Activated CD8-positive, alpha-beta memory T cell treated with anti-CD3 and anti-CD28 coated beads, Interleukin-2, amount 10 ng/mL, durations not matched to agents 7 days and 5 days (primary cell): ENCODE data around the gene TCFL5. TPM values are rescaled to one million over a fixed set of nuclear protein-coding genes. Genes with fewer than 3 reads are reported as not detected.

Experiments used
- ATAC-seq: fragments of 150-1000 bp; cut with Tn5 transposase; one replicate; pipeline ENCODE4 v1.10.0; 2021; ENCODE audit warnings: moderate library complexity
- CTCF ChIA-PET: fragments of 350-600 bp; sonication (Branson Sonifier 250); formaldehyde crosslinking; loops from one replicate; lab custom pipeline; 2021; ENCODE audit warnings: antibody characterized with exemption; lab: Charles Lee
- DNase-seq: peaks from one replicate; pipeline ENCODE4 v3.0.0-alpha.2; 2020
- H3K27ac Mint-ChIP-seq: one replicate; pipeline ENCODE4 v1.8.0; 2021; ENCODE audit warnings: mild to moderate bottlenecking, mixed read lengths
- H3K27me3 Mint-ChIP-seq: one replicate; pipeline ENCODE4 v1.8.0; 2021; ENCODE audit warnings: mixed read lengths
- H3K36me3 Mint-ChIP-seq: one replicate; pipeline ENCODE4 v1.8.0; 2021; ENCODE audit warnings: mild to moderate bottlenecking, mixed read lengths
- H3K4me1 Mint-ChIP-seq: one replicate; pipeline ENCODE4 v1.8.0; 2021; ENCODE audit warnings: mixed read lengths
- H3K4me3 Mint-ChIP-seq: one replicate; pipeline ENCODE4 v1.8.0; 2021; ENCODE audit warnings: mild to moderate bottlenecking, moderate library complexity, mixed read lengths
- H3K9me3 Mint-ChIP-seq: one replicate; pipeline ENCODE4 v1.8.0; 2022; ENCODE audit warnings: low read depth, mixed read lengths
- total RNA-seq, 2 experiments: library from RNA; stranded (reverse); gene quantifications; one replicate each; pipeline ENCODE4 v1.2.3, GENCODE V29; 2021

TCFL5 gene
- total RNA-seq, 2 experiments from 2014 or later: 6.6 to 6.7 TPM

- Mint-ChIP-seq H3K27ac (peak overlapping the region; percentile 62), H3K36me3 (peaks cover 60% of the 10 kb centered on the region), H3K4me3 (no peak overlapping the region), H3K9me3 (no peaks in the 10 kb centered on the region), H3K27me3 (no peaks in the 10 kb centered on the region), H3K4me1 (peaks cover 19% of the 10 kb centered on the region)
- ATAC-seq (no peak), DNase-seq (no peak)
- CTCF ChIA-PET: interaction anchor here (1.1 to 3.7 kb wide), 3 partner anchors 9 to 118 kb away, joined by 4 to 13 read pairs (median 4); no protein-coding TSS in a partner anchor
These were observed 29.5 kb upstream of the TCFL5 start for GRCh38 chr20:62891111-62891510.

- Mint-ChIP-seq H3K27ac (no peak overlapping the region), H3K4me3 (no peak overlapping the region), H3K27me3 (no peaks in the 10 kb centered on the region), H3K36me3 (peaks cover 55% of the 10 kb centered on the region), H3K4me1 (peaks cover 19% of the 10 kb centered on the region), H3K9me3 (no peaks in the 10 kb centered on the region)
- CTCF ChIA-PET: interaction anchor here (1.8 to 3.7 kb wide), 2 partner anchors 9 to 119 kb away, joined by 4 to 13 read pairs; no protein-coding TSS in a partner anchor
- DNase-seq (no peak), ATAC-seq (no peak)
These were observed 28.8 kb upstream of the TCFL5 start for GRCh38 chr20:62890444-62890843.

GRCh38 chr20:62889871-62890270 is 28.2 kb upstream of the TCFL5 start:
- CTCF ChIA-PET: interaction anchor here (1.3 to 3.7 kb wide), 3 partner anchors 10 to 119 kb away, joined by 3 to 13 read pairs (median 4); no protein-coding TSS in a partner anchor
- Mint-ChIP-seq H3K4me1 (peaks cover 19% of the 10 kb centered on the region), H3K9me3 (no peaks in the 10 kb centered on the region), H3K4me3 (no peak overlapping the region), H3K36me3 (peaks cover 52% of the 10 kb centered on the region), H3K27ac (no peak overlapping the region), H3K27me3 (no peaks in the 10 kb centered on the region)
- ATAC-seq: no peak
- DNase-seq: no peak

- ATAC-seq (no peak), DNase-seq (no peak)
- Mint-ChIP-seq H3K36me3 (peaks cover 50% of the 10 kb centered on the region), H3K4me1 (peaks cover 19% of the 10 kb centered on the region), H3K4me3 (no peak overlapping the region), H3K27ac (no peak overlapping the region), H3K9me3 (no peaks in the 10 kb centered on the region), H3K27me3 (no peaks in the 10 kb centered on the region)
- CTCF ChIA-PET: interaction anchor here (1.1 to 3.7 kb wide), 4 partner anchors 8 to 120 kb away, joined by 3 to 13 read pairs (median 4); no protein-coding TSS in a partner anchor
These were observed 27.8 kb upstream of the TCFL5 start for GRCh38 chr20:62889411-62889810.

- DNase-seq: no peak
- no peak overlapping the region for H3K27ac Mint-ChIP-seq
- no peaks in the 10 kb centered on the region for H3K27me3 Mint-ChIP-seq
- no peak for ATAC-seq
- H3K36me3 Mint-ChIP-seq: peaks cover 45% of the 10 kb centered on the region
- H3K9me3 Mint-ChIP-seq: no peaks in the 10 kb centered on the region
- no peak overlapping the region for H3K4me3 Mint-ChIP-seq
- CTCF ChIA-PET: interaction anchor here (1.1 to 3.7 kb wide), 3 partner anchors 9 to 15 kb away, joined by 3 to 13 read pairs (median 4); no protein-coding TSS in a partner anchor
- peaks cover 19% of the 10 kb centered on the region for H3K4me1 Mint-ChIP-seq
These were observed 27.3 kb upstream of the TCFL5 start for GRCh38 chr20:62888910-62889309.

- CTCF ChIA-PET: interaction anchor here (0.9 to 3.7 kb wide), 3 partner anchors 9 to 13 kb away, joined by 3 to 13 read pairs (median 4); no protein-coding TSS in a partner anchor
- no peaks in the 10 kb centered on the region for H3K27me3 Mint-ChIP-seq
- no peaks in the 10 kb centered on the region for H3K9me3 Mint-ChIP-seq
- peaks cover 41% of the 10 kb centered on the region for H3K36me3 Mint-ChIP-seq
- H3K4me3 Mint-ChIP-seq: no peak overlapping the region
- DNase-seq: no peak
- H3K27ac Mint-ChIP-seq: no peak overlapping the region
- H3K4me1 Mint-ChIP-seq: peaks cover 19% of the 10 kb centered on the region
- ATAC-seq: no peak
These were observed 26.8 kb upstream of the TCFL5 start for GRCh38 chr20:62888406-62888805.

- no peaks in the 10 kb centered on the region for H3K27me3 Mint-ChIP-seq
- no peaks in the 10 kb centered on the region for H3K9me3 Mint-ChIP-seq
- H3K4me1 Mint-ChIP-seq: peaks cover 19% of the 10 kb centered on the region
- H3K27ac Mint-ChIP-seq: no peak overlapping the region
- no peak overlapping the region for H3K4me3 Mint-ChIP-seq
- CTCF ChIA-PET: interaction anchor here (0.9 to 1.0 kb wide), 2 partner anchors 13 to 121 kb away, joined by 3 read pairs; no protein-coding TSS in a partner anchor
- H3K36me3 Mint-ChIP-seq: peaks cover 36% of the 10 kb centered on the region
- DNase-seq: no peak
- ATAC-seq: no peak
These were observed 26.2 kb upstream of the TCFL5 start for GRCh38 chr20:62887860-62888239.

- DNase-seq: no peak
- no peak overlapping the region for H3K4me3 Mint-ChIP-seq
- ATAC-seq: peak; percentile 20
These were observed 25.7 kb upstream of the TCFL5 start for GRCh38 chr20:62887152-62887859.

GRCh38 chr20:62886709-62887058 is 25.1 kb upstream of the TCFL5 start:
- DNase-seq: no peak
- no peak overlapping the region for H3K27ac Mint-ChIP-seq
- CTCF ChIA-PET: no interaction called here
- H3K4me1 Mint-ChIP-seq: peaks cover 16% of the 10 kb centered on the region
- ATAC-seq: no peak
- H3K4me3 Mint-ChIP-seq: no peak overlapping the region
- H3K9me3 Mint-ChIP-seq: no peaks in the 10 kb centered on the region
- no peaks in the 10 kb centered on the region for H3K27me3 Mint-ChIP-seq
- peaks cover 34% of the 10 kb centered on the region for H3K36me3 Mint-ChIP-seq

More at GRCh38 chr20:62887152-62887859, 25.7 kb upstream of the TCFL5 start:
- H3K9me3 Mint-ChIP-seq: no peaks in the 10 kb centered on the region
- H3K27me3 Mint-ChIP-seq: no peaks in the 10 kb centered on the region
- no peak overlapping the region for H3K27ac Mint-ChIP-seq
- CTCF ChIA-PET: interaction anchor here (0.9 to 1.0 kb wide), 2 partner anchors 14 to 122 kb away, joined by 3 read pairs; no protein-coding TSS in a partner anchor
- peaks cover 32% of the 10 kb centered on the region for H3K36me3 Mint-ChIP-seq
- H3K4me1 Mint-ChIP-seq: peaks cover 17% of the 10 kb centered on the region

- DNase-seq: no peak
- peaks cover 11% of the 10 kb centered on the region for H3K4me1 Mint-ChIP-seq
- peaks cover 33% of the 10 kb centered on the region for H3K36me3 Mint-ChIP-seq
- H3K9me3 Mint-ChIP-seq: no peaks in the 10 kb centered on the region
- ATAC-seq: no peak
- H3K4me3 Mint-ChIP-seq: no peak overlapping the region
- no peak overlapping the region for H3K27ac Mint-ChIP-seq
- CTCF ChIA-PET: interaction anchor here (1.4 kb wide), 1 partner anchor 21 kb away, joined by 3 read pairs; no protein-coding TSS in a partner anchor
- H3K27me3 Mint-ChIP-seq: no peaks in the 10 kb centered on the region
These were observed 24.5 kb upstream of the TCFL5 start for GRCh38 chr20:62885896-62886708.

GRCh38 chr20:62885046-62885895 is 23.6 kb upstream of the TCFL5 start:
- ATAC-seq (no peak), DNase-seq (no peak)
- Mint-ChIP-seq H3K27me3 (no peaks in the 10 kb centered on the region), H3K27ac (no peak overlapping the region), H3K36me3 (peaks cover 28% of the 10 kb centered on the region), H3K4me3 (no peak overlapping the region), H3K4me1 (peaks cover 8% of the 10 kb centered on the region), H3K9me3 (no peaks in the 10 kb centered on the region)
- CTCF ChIA-PET: interaction anchor here (1.4 kb wide), 1 partner anchor 22 kb away, joined by 3 read pairs; no protein-coding TSS in a partner anchor

- Mint-ChIP-seq H3K36me3 (peaks cover 22% of the 10 kb centered on the region), H3K27me3 (no peaks in the 10 kb centered on the region), H3K4me1 (peaks cover 8% of the 10 kb centered on the region), H3K4me3 (no peak overlapping the region), H3K9me3 (no peaks in the 10 kb centered on the region), H3K27ac (no peak overlapping the region)
- DNase-seq: no peak
- ATAC-seq: no peak
- CTCF ChIA-PET: interaction anchor here (1.2 kb wide), 1 partner anchor 88 kb away, joined by 3 read pairs; no protein-coding TSS in a partner anchor
These were observed 22.9 kb upstream of the TCFL5 start for GRCh38 chr20:62884556-62884955.
